Skeletal muscle tissue (tissue), 4 donors: ENCODE measurements around the gene TRPM3. TPM values are rescaled to one million over a fixed set of nuclear protein-coding genes. Genes with fewer than 3 reads are reported as not detected.

ENCODE experiments used
- H3K27ac ChIP-seq: one replicate; pipeline ENCODE4 v1.7.0; 2013; ENCODE audit warnings: mild to moderate bottlenecking, low read depth, low read length, inconsistent platforms
- H3K27me3 ChIP-seq, 3 donors: one replicate each; pipeline ENCODE4 v1.7.0; 2013; ENCODE audit warnings: low read length in 3 of 3; ENCODE audit not compliant: control insufficient read depth in 3 of 3, insufficient read depth in 3 of 3
- H3K36me3 ChIP-seq, 3 donors: one replicate each; pipeline ENCODE4 v1.7.0; 2013; ENCODE audit warnings: low read length in 3 of 3; ENCODE audit not compliant: control insufficient read depth in 3 of 3, insufficient read depth in 3 of 3
- H3K4me1 ChIP-seq, 3 donors: one replicate each; pipeline ENCODE4 v1.7.0; 2013; ENCODE audit warnings: low read length in 3 of 3, mild to moderate bottlenecking in 3 of 3; ENCODE audit not compliant: control insufficient read depth in 3 of 3, insufficient read depth in 3 of 3
- H3K4me3 ChIP-seq, 3 donors: one replicate each; pipeline ENCODE4 v1.7.0; 2013; ENCODE audit warnings: low read length in 3 of 3
- H3K9ac ChIP-seq, 3 donors: one replicate each; pipeline ENCODE4 v1.7.0; 2013; ENCODE audit warnings: low read length in 3 of 3, mild to moderate bottlenecking in 3 of 3, moderate library complexity in 2 of 3, low read depth in 1 of 3
- H3K9me3 ChIP-seq, 3 donors: one replicate each; pipeline ENCODE4 v1.7.0; 2013; ENCODE audit warnings: low read length in 3 of 3; ENCODE audit not compliant: control insufficient read depth in 3 of 3
- total RNA-seq: library from RNA; depleted of rRNA; stranded (reverse); fragments of >200 nt; gene quantifications from one replicate; pipeline ENCODE4 v1.2.3, GENCODE V29; 2014
- donor health status: Osteomylitis.

Gene TRPM3
- total RNA-seq, 1 donor from 2014 or later, result 1.6 TPM

GRCh38 chr9:70806875-70807274, 314.5 kb downstream of the TRPM3 start:
- no peaks in the 10 kb centered on the region for H3K36me3 ChIP-seq
- H3K27ac ChIP-seq, result no peak overlapping the region
- H3K4me1 ChIP-seq, result peaks cover 0 to 4% (median 2%) of the 10 kb centered on the region in 3 donors
- H3K9me3 ChIP-seq, result no peaks in the 10 kb centered on the region
- H3K4me3 ChIP-seq, result no peak overlapping the region
- H3K9ac ChIP-seq, result no peak overlapping the region
- peaks cover 0 to under 1% (median 0%) of the 10 kb centered on the region in 3 donors for H3K27me3 ChIP-seq

DNA sequence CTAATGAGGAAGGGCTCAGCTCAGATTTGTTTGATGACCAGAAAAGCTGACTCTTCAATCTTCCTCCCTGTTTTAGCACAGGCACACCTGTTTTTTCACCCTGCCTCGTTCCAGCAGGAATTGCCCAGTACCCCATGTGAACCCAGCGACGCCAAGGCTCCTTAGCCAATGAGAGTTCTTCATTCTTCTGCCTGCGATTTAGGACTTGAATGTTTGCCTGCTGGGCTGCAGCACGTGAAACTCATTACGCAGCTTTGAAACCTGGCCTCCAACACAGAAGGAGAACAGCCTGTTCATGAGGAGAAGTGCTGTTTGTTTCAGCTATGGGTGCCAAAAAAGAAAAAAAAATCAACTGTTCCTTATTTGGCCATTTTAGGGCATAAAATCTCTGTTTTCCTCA, 315.5 kb downstream of the TRPM3 start:
- H3K9ac ChIP-seq, result no peak overlapping the region
- H3K27me3 ChIP-seq, result no peaks in the 10 kb centered on the region
- no peaks in the 10 kb centered on the region for H3K9me3 ChIP-seq
- no peak overlapping the region for H3K4me3 ChIP-seq
- no peak overlapping the region for H3K27ac ChIP-seq
- H3K4me1 ChIP-seq, result peaks cover 0 to 4% (median 2%) of the 10 kb centered on the region in 3 donors
- H3K36me3 ChIP-seq, result no peaks in the 10 kb centered on the region

DNA sequence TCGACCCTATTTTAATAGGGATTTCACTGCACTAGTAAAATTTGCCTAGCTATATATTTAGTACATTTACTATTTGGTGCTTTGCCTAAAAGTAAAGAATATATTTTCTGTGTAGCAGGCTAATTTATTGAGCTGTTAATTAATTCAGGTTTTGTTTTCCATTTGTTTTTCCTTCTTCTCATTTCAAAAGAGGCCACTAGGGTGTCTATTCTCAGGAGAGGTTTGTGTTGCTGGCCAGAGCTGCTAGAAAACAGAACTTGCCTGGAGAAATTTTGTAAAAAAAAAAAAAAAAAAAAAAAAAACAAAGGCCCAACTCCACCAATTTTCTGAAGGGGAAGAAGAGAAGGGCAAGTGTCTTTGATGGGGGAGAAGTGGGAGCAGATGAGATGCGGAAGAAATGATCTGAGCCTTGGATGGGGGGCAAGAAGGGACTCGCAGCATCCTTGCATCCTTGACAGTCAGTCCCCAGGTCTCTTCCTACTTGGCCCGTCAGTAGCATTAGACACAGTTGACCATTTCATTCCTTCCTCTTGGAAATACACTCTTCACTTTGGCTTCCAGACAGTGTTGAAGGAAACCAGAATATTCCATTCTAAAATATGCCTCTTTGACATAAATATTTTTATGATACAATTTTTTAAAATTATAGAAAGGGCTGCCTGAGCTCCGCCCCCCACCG, 318.5 kb downstream of the TRPM3 start:
- H3K27me3 ChIP-seq, result no peaks in the 10 kb centered on the region
- H3K9ac ChIP-seq, result no peak overlapping the region
- no peak overlapping the region for H3K4me3 ChIP-seq
- H3K9me3 ChIP-seq, result no peaks in the 10 kb centered on the region
- peaks cover 0 to 4% (median 2%) of the 10 kb centered on the region in 3 donors for H3K4me1 ChIP-seq
- no peak overlapping the region for H3K27ac ChIP-seq
- H3K36me3 ChIP-seq, result no peaks in the 10 kb centered on the region

DNA sequence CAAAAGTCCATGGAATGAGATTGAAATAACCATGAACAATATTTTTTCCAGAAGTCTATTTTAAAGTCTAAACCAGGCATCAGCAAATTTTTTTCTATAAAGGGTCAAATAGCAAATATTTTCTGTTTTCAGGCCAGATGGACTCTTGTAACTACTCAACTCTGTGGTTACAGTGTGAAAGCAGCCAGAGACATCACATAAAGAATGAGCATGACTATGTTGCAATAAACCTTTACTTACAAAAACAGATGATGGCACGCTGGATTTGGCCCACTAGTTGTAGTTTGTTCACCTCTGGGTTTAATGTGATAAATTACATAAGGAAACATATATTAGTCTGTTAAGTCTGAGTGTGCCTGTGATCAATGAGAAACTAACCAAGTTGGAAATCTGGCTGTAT, 319.2 kb downstream of the TRPM3 start:
- H3K9ac ChIP-seq, result no peak overlapping the region
- no peaks in the 10 kb centered on the region for H3K36me3 ChIP-seq
- H3K27ac ChIP-seq, result no peak overlapping the region
- H3K9me3 ChIP-seq, result no peaks in the 10 kb centered on the region
- no peaks in the 10 kb centered on the region for H3K27me3 ChIP-seq
- H3K4me3 ChIP-seq, result no peak overlapping the region
- H3K4me1 ChIP-seq, result peaks cover 0 to 4% (median 2%) of the 10 kb centered on the region in 3 donors

DNA sequence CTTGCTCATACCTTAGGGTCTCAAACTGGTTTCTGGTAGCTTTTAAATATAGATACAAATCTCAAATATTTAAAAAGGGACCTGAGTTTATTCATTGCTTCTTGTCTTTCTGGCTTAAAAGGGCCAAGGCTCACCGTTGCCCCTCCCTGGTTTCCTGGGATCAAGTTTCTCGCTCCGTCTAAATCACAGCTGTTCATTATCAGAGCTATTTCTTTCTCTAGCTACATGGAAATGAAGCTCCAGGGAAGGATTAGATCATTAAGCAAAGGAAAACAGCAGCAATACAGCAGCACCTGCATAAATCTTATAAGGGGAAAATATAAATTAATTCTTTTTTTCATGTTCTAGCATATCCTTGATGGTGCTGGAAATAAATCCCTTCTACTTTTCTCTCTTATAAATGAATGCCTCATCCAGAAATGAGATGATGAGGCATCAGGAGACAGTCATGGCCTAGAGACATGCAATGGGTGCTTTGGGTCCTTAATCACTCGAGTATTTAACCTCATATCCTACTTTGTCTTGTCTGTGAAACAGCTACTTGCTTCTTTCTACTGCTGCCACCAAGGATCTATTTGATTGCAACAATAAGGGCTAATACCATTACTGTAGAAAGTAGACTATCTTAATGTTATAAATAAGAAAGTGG, 320.1 kb downstream of the TRPM3 start:
- Histone ChIP-seq H3K4me1 (peaks cover 0 to 4% (median 2%) of the 10 kb centered on the region in 3 donors), H3K27ac (no peak overlapping the region), H3K9ac (no peak overlapping the region), H3K27me3 (no peaks in the 10 kb centered on the region), H3K36me3 (no peaks in the 10 kb centered on the region), H3K9me3 (no peaks in the 10 kb centered on the region), H3K4me3 (no peak overlapping the region)

GRCh38 chr9:70798018-70798417, 323.4 kb downstream of the TRPM3 start:
- H3K27ac ChIP-seq, result no peak overlapping the region
- no peak overlapping the region for H3K4me3 ChIP-seq
- H3K27me3 ChIP-seq, result no peaks in the 10 kb centered on the region
- H3K4me1 ChIP-seq, result no peaks in the 10 kb centered on the region
- H3K36me3 ChIP-seq, result no peaks in the 10 kb centered on the region
- H3K9me3 ChIP-seq, result no peaks in the 10 kb centered on the region
- no peak overlapping the region for H3K9ac ChIP-seq

GRCh38 chr9:70795841-70796240, 325.6 kb downstream of the TRPM3 start:
- H3K4me3 ChIP-seq, result no peak overlapping the region
- no peaks in the 10 kb centered on the region for H3K36me3 ChIP-seq
- H3K9me3 ChIP-seq, result no peaks in the 10 kb centered on the region
- H3K27me3 ChIP-seq, result no peaks in the 10 kb centered on the region
- H3K4me1 ChIP-seq, result no peaks in the 10 kb centered on the region
- H3K27ac ChIP-seq, result no peak overlapping the region
- no peak overlapping the region for H3K9ac ChIP-seq

DNA sequence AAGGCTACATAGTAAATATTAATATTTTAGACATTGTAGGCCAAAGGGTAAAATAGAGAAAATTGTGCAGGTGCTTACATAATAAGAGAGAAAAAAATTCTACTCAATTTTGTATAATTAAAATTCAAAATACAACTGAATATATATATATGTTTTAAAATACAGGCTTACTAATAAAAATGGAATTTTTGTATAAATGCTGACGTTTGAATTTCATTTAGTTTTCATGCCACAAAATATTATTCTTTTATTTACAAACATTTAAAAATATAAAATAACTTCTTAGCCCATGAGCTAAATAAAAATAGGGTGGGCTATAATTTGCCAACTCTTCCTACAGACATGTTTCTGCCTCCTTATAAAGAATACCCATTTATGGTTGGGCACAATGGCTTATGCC, 328.6 kb downstream of the TRPM3 start:
- no peak overlapping the region for H3K4me3 ChIP-seq
- no peaks in the 10 kb centered on the region for H3K36me3 ChIP-seq
- no peak overlapping the region for H3K9ac ChIP-seq
- H3K4me1 ChIP-seq, result no peaks in the 10 kb centered on the region
- no peaks in the 10 kb centered on the region for H3K9me3 ChIP-seq
- no peaks in the 10 kb centered on the region for H3K27me3 ChIP-seq
- H3K27ac ChIP-seq, result no peak overlapping the region

DNA sequence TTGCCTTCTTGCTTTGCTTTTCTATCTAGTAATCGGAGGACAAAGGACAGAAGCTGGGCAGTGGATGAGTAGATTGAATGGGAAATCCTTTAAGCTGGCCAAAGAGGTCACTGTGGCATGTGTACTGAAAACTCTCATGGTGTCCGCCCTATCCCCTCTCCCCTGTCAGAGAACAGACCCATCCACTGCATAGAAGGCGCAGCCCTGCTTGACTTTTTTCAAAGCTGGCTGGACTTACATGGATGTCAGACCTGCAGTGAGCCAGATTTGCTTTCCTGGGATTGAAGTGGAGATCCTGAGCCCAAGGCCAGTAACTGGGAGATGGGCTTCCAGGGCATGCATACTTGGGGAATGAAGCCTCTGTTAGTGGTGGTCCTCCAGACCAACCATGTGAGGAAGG, 329.5 kb downstream of the TRPM3 start:
- Histone ChIP-seq H3K27ac (no peak overlapping the region), H3K4me1 (no peaks in the 10 kb centered on the region)

DNA sequence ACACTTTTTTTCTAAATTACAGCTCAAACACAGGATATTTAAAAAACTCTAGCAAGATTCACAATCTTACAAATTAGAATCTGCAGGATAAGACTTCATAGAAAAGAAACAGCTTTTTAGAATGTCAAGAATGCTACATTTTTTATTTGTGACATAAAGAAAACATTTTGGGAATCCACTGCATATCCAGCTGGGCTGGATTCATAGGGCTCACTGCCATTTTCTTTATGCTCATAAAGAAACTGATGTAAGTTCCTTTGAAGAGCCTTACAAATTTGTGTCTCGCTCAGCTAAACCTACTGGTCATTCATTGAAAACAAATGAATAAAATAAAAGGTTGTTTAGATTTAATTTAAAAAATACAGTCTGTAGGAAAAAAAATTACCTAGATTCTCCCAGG, 332.3 kb downstream of the TRPM3 start:
- Histone ChIP-seq H3K9me3 (no peaks in the 10 kb centered on the region), H3K27ac (no peak overlapping the region), H3K4me3 (no peak overlapping the region), H3K27me3 (no peaks in the 10 kb centered on the region), H3K36me3 (no peaks in the 10 kb centered on the region), H3K4me1 (no peaks in the 10 kb centered on the region), H3K9ac (no peak overlapping the region)

More for the DNA sequence above, 329.5 kb downstream of the TRPM3 start:
- Histone ChIP-seq H3K9me3 (no peaks in the 10 kb centered on the region), H3K36me3 (no peaks in the 10 kb centered on the region), H3K4me3 (no peak overlapping the region), H3K27me3 (no peaks in the 10 kb centered on the region), H3K9ac (no peak overlapping the region)
